Neural progenitor cell (in vitro differentiated cells): ENCODE data around the gene FBXO34. TPM values are rescaled to one million over a fixed set of nuclear protein-coding genes. Genes with fewer than 3 reads are reported as not detected.
"Not testable (repeated sequence)": the region's sequence is repeated elsewhere in the genome, so short reads cannot be mapped to it uniquely, and the experiment has no call there.

ENCODE experiments used
- DNase-seq: peaks from one replicate; pipeline ENCODE4 v3.0.0-alpha.2; 2016; ENCODE audit warnings: low spot score
- H2AFZ ChIP-seq: fragments of 200-600 bp; sonication (generic); replicated peaks from 2 replicates; pipeline ENCODE4 v1.6.1; 2016; ENCODE audit warnings: antibody characterized with exemption
- H3F3A ChIP-seq: fragments of 200-600 bp; sonication (generic); 2 replicates; pipeline ENCODE4 v1.6.1; 2016; ENCODE audit warnings: antibody characterized with exemption, low read depth
- H3K27ac ChIP-seq: fragments of 200-600 bp; sonication (generic); 2 replicates; pipeline ENCODE4 v1.5.1; 2016; ENCODE audit warnings: mild to moderate bottlenecking
- H3K27me3 ChIP-seq: fragments of 200-600 bp; sonication (generic); 2 replicates; pipeline ENCODE4 v1.6.1; 2016; ENCODE audit warnings: mild to moderate bottlenecking, moderate library complexity
- H3K36me3 ChIP-seq: fragments of 200-600 bp; sonication (generic); 2 replicates; pipeline ENCODE4 v1.5.1; 2016
- H3K4me1 ChIP-seq: fragments of 200-600 bp; sonication (generic); 2 replicates; pipeline ENCODE4 v1.6.1; 2016; ENCODE audit warnings: mixed run types
- H3K4me2 ChIP-seq: fragments of 200-600 bp; sonication (generic); 2 replicates; pipeline ENCODE4 v1.6.1; 2016
- H3K4me3 ChIP-seq: fragments of 200-600 bp; sonication (generic); 2 replicates; pipeline ENCODE4 v1.5.1; 2016
- H3K79me2 ChIP-seq: fragments of 200-600 bp; sonication (generic); 2 replicates; pipeline ENCODE4 v1.6.1; 2016; ENCODE audit warnings: low read depth
- H3K9ac ChIP-seq: fragments of 200-600 bp; sonication (generic); 2 replicates; pipeline ENCODE4 v1.6.1; 2016
- H3K9me3 ChIP-seq: fragments of 200-600 bp; sonication (generic); 2 replicates; pipeline ENCODE4 v1.5.1; 2016; ENCODE audit warnings: low read depth
- H4K20me1 ChIP-seq: fragments of 200-600 bp; sonication (generic); 2 replicates; pipeline ENCODE4 v1.6.1; 2016; ENCODE audit warnings: low read depth
- H3K27ac Mint-ChIP-seq: 3 replicates; pipeline ENCODE4 v1.8.0; 2021; ENCODE audit warnings: mixed read lengths
- H3K27me3 Mint-ChIP-seq: 2 replicates; pipeline ENCODE4 v1.8.0; 2022; ENCODE audit warnings: low read depth, mild to moderate bottlenecking, inconsistent platforms, moderate library complexity, mixed read lengths; ENCODE audit not compliant: insufficient read depth
- H3K36me3 Mint-ChIP-seq: 3 replicates; pipeline ENCODE4 v1.8.0; 2021; ENCODE audit warnings: mixed read lengths
- H3K4me1 Mint-ChIP-seq: 3 replicates; pipeline ENCODE4 v1.8.0; 2021; ENCODE audit warnings: mixed read lengths
- H3K4me3 Mint-ChIP-seq: 3 replicates; pipeline ENCODE4 v1.8.0; 2021; ENCODE audit warnings: mild to moderate bottlenecking, moderate library complexity, mixed read lengths
- H3K9me3 Mint-ChIP-seq: 3 replicates; pipeline ENCODE4 v1.8.0; 2020; ENCODE audit warnings: mixed read lengths
- CTCF ChIP-seq: fragments of 200-600 bp; sonication (generic); IDR thresholded peaks from 2 replicates; pipeline ENCODE4 v1.5.1; 2017; ENCODE audit warnings: antibody characterized with exemption, mild to moderate bottlenecking
- EZH2 ChIP-seq: fragments of 200-600 bp; sonication (generic); IDR thresholded peaks from 2 replicates; pipeline ENCODE4 v1.6.1; 2017; ENCODE audit warnings: antibody characterized with exemption, mild to moderate bottlenecking, moderate library complexity
- EZH2phosphoT487 ChIP-seq: fragments of 200-600 bp; sonication (generic); IDR thresholded peaks from 2 replicates; pipeline ENCODE4 v1.6.1; 2017; ENCODE audit warnings: antibody characterized with exemption
- total RNA-seq: library from RNA; depleted of rRNA; stranded (reverse); fragments of >200 nt; gene quantifications from 2 replicates; pipeline ENCODE4 v1.2.3, GENCODE V29; 2015; ENCODE audit warnings: low replicate concordance

The FBXO34 gene
- total RNA-seq, 1 donor from 2014 or later = 23.2 TPM

GRCh38 chr14:55377236-55377635 lies 106.0 kb downstream of the FBXO34 start:
- Histone ChIP-seq H3K4me1 (no peaks in the 10 kb centered on the region), H3K4me2 (no peak overlapping the region), H3K36me3 (peaks cover 11% of the 10 kb centered on the region), H3K27me3 (no peaks in the 10 kb centered on the region), H2AFZ (no peak overlapping the region), H3K9me3 (no peaks in the 10 kb centered on the region), H3K27ac (no peak overlapping the region), H3K9ac (no peak overlapping the region), H3K79me2 (no peaks in the 10 kb centered on the region), H3F3A (no peaks in the 10 kb centered on the region), H3K4me3 (no peak overlapping the region), H4K20me1 (no peaks in the 10 kb centered on the region)
- TF ChIP-seq EZH2 = no peak
- peak; percentile 26 for TF ChIP-seq CTCF
- Mint-ChIP-seq H3K27me3 (peaks cover 2% of the 10 kb centered on the region), H3K4me3 (no peak overlapping the region), H3K9me3 (no peaks in the 10 kb centered on the region), H3K27ac (no peak overlapping the region), H3K4me1 (no peaks in the 10 kb centered on the region), H3K36me3 (peaks cover 14% of the 10 kb centered on the region)
- DNase-seq = no peak

GRCh38 chr14:55381040-55381439 lies 109.8 kb downstream of the FBXO34 start:
- no peak for TF ChIP-seq EZH2
- TF ChIP-seq EZH2phosphoT487 = no peak
- TF ChIP-seq CTCF = no peak
- Histone ChIP-seq H4K20me1 (no peaks in the 10 kb centered on the region), H3K4me2 (no peak overlapping the region), H3F3A (no peaks in the 10 kb centered on the region), H3K9ac (no peak overlapping the region), H3K9me3 (no peaks in the 10 kb centered on the region), H3K36me3 (peaks cover 7% of the 10 kb centered on the region), H2AFZ (no peak overlapping the region), H3K27me3 (no peaks in the 10 kb centered on the region), H3K4me3 (no peak overlapping the region), H3K79me2 (no peaks in the 10 kb centered on the region), H3K27ac (no peak overlapping the region), H3K4me1 (no peaks in the 10 kb centered on the region)
- no peak overlapping the region for H3K4me3 Mint-ChIP-seq
- H3K4me1 Mint-ChIP-seq = no peaks in the 10 kb centered on the region
- no peak for DNase-seq
- H3K27ac Mint-ChIP-seq = no peak overlapping the region
- no peaks in the 10 kb centered on the region for H3K9me3 Mint-ChIP-seq
- H3K27me3 Mint-ChIP-seq = peaks cover 2% of the 10 kb centered on the region
- peaks cover 13% of the 10 kb centered on the region for H3K36me3 Mint-ChIP-seq

- peaks cover 3% of the 10 kb centered on the region for H3K36me3 ChIP-seq
- H3F3A ChIP-seq = no peaks in the 10 kb centered on the region
- no peak overlapping the region for H3K27ac ChIP-seq
- TF ChIP-seq EZH2phosphoT487 = no peak
- no peak for TF ChIP-seq CTCF
- TF ChIP-seq EZH2 = no peak
- no peaks in the 10 kb centered on the region for H3K4me1 ChIP-seq
- H3K79me2 ChIP-seq = no peaks in the 10 kb centered on the region
- Mint-ChIP-seq H3K4me1 (no peaks in the 10 kb centered on the region), H3K4me3 (no peak overlapping the region), H3K36me3 (peaks cover 7% of the 10 kb centered on the region), H3K27ac (no peak overlapping the region), H3K9me3 (no peaks in the 10 kb centered on the region), H3K27me3 (peaks cover 2% of the 10 kb centered on the region)
- no peak for DNase-seq
- H3K9me3 ChIP-seq = no peaks in the 10 kb centered on the region
- H3K4me3 ChIP-seq = no peak overlapping the region
- H3K4me2 ChIP-seq = no peak overlapping the region
- H3K27me3 ChIP-seq = no peaks in the 10 kb centered on the region
- H3K9ac ChIP-seq = no peak overlapping the region
- no peak overlapping the region for H2AFZ ChIP-seq
- H4K20me1 ChIP-seq = no peaks in the 10 kb centered on the region
These were observed 110.3 kb downstream of the FBXO34 start for GRCh38 chr14:55381561-55381960.

GRCh38 chr14:55382483-55382882 lies 111.3 kb downstream of the FBXO34 start:
- H3K4me3 Mint-ChIP-seq = no peak overlapping the region
- H3F3A ChIP-seq = no peaks in the 10 kb centered on the region
- no peaks in the 10 kb centered on the region for H4K20me1 ChIP-seq
- no peak overlapping the region for H3K9ac ChIP-seq
- TF ChIP-seq EZH2phosphoT487 = no peak
- no peak for TF ChIP-seq EZH2
- no peak for TF ChIP-seq CTCF
- peaks cover 2% of the 10 kb centered on the region for H3K36me3 ChIP-seq
- no peak overlapping the region for H3K27ac ChIP-seq
- H2AFZ ChIP-seq = no peak overlapping the region
- H3K4me3 ChIP-seq = no peak overlapping the region
- peaks cover 2% of the 10 kb centered on the region for H3K27me3 Mint-ChIP-seq
- H3K4me2 ChIP-seq = no peak overlapping the region
- no peaks in the 10 kb centered on the region for H3K79me2 ChIP-seq
- DNase-seq = no peak
- H3K4me1 Mint-ChIP-seq = peaks cover 2% of the 10 kb centered on the region
- no peak overlapping the region for H3K27ac Mint-ChIP-seq
- no peaks in the 10 kb centered on the region for H3K27me3 ChIP-seq
- peaks cover 11% of the 10 kb centered on the region for H3K36me3 Mint-ChIP-seq
- H3K9me3 Mint-ChIP-seq = no peaks in the 10 kb centered on the region
- H3K9me3 ChIP-seq = no peaks in the 10 kb centered on the region
- no peaks in the 10 kb centered on the region for H3K4me1 ChIP-seq

- DNase-seq, H3K4me2 ChIP-seq: not testable (repeated sequence)
These were observed 111.8 kb downstream of the FBXO34 start for GRCh38 chr14:55383056-55383466.

More at GRCh38 chr14:55383056-55383466, 111.8 kb downstream of the FBXO34 start:
- not testable (repeated sequence) for H3K36me3 ChIP-seq, H3F3A ChIP-seq, H3K4me1 ChIP-seq, H3K27me3 ChIP-seq, H3K9me3 Mint-ChIP-seq, H3K27ac Mint-ChIP-seq, H3K27me3 Mint-ChIP-seq, H3K4me3 Mint-ChIP-seq, H3K27ac ChIP-seq, H3K9ac ChIP-seq, H3K4me1 Mint-ChIP-seq, H2AFZ ChIP-seq, H4K20me1 ChIP-seq, H3K9me3 ChIP-seq, H3K79me2 ChIP-seq, H3K4me3 ChIP-seq
- peaks cover 12% of the 10 kb centered on the region for H3K36me3 Mint-ChIP-seq
